Activated CD4-positive, alpha-beta memory T cell treated with anti-CD3 and anti-CD28 coated beads for 36 hours (primary cell): Measurements from ENCODE around the gene TRNAU1AP. TPM values are rescaled to one million over a fixed set of nuclear protein-coding genes. Genes with fewer than 3 reads are reported as not detected.
"Not testable (repeated sequence)": the region's sequence is repeated elsewhere in the genome, so short reads cannot be mapped to it uniquely, and the experiment has no call there.

Experiments
- CTCF ChIA-PET: fragments of 350-600 bp; sonication (Branson Sonifier 250); formaldehyde crosslinking; loops from one replicate; lab custom pipeline; 2021; ENCODE audit warnings: antibody characterized with exemption, inconsistent platforms; lab: Charles Lee
- POLR2A ChIA-PET: fragments of 350-600 bp; sonication (Branson Sonifier 250); formaldehyde crosslinking; loops from one replicate; lab custom pipeline; 2021; ENCODE audit warnings: antibody characterized with exemption; lab: Charles Lee
- DNase-seq: peaks from one replicate; pipeline ENCODE4 v3.0.0-alpha.2; 2020
- H3K27ac Mint-ChIP-seq: one replicate; pipeline ENCODE4 v1.8.0; 2021; ENCODE audit warnings: mixed read lengths
- H3K27me3 Mint-ChIP-seq: one replicate; pipeline ENCODE4 v1.8.0; 2021; ENCODE audit warnings: mixed read lengths
- H3K36me3 Mint-ChIP-seq: one replicate; pipeline ENCODE4 v1.8.0; 2021; ENCODE audit warnings: mixed read lengths
- H3K4me1 Mint-ChIP-seq: one replicate; pipeline ENCODE4 v1.8.0; 2021; ENCODE audit warnings: low read depth, mixed read lengths
- H3K4me3 Mint-ChIP-seq: one replicate; pipeline ENCODE4 v1.8.0; 2021; ENCODE audit warnings: mild to moderate bottlenecking, mixed read lengths
- H3K9me3 Mint-ChIP-seq: one replicate; pipeline ENCODE4 v1.8.0; 2021; ENCODE audit warnings: mixed read lengths
- intact Hi-C: fragments of 100-400 bp; cut with micrococcal nuclease; formaldehyde crosslinking; loops from one replicate; pipeline ENCODE4 v1.15.1; 2023
- total RNA-seq, 2 experiments: library from RNA; stranded (reverse); gene quantifications; one replicate each; pipeline ENCODE4 v1.2.3, GENCODE V29; 2021

TRNAU1AP gene
- total RNA-seq, 2 experiments from 2014 or later, result 57.3 to 59.6 TPM

DNA sequence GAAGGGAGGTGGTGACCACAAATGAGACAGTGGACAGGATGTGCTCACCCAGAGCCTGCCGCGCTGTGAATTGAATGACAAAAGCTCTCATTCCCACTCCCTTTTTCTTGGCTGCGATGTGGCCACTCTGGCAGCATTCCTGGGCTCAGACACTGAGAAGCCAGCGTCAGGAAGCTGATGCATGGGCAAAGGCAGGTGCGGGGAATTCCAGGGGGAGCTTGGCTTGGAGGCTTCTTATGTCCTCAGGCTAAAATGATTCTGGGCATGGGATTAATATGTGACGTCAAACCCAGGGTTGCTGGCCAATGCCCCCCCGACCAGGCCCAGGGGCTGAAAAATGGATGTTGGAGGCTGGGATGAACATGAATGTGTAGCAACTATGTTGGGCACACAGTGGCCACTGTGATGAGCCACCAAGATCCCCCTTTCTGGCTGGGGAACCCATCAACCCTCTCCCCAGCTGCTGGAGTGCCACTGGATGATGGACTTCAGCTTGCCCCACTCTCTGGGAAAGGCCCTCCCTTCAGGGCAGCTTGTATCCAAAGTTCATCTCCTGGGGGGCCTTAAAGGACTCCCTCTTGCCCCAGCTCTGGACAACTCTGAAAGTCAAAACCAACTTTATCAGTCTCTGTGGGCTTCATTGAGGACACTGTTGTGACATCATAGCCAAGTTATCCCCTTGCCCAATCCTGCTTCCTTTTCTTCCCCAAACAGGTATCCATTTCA, 42.0 kb downstream of the TRNAU1AP start:
- H3K4me1 Mint-ChIP-seq, H3K4me3 Mint-ChIP-seq, H3K27me3 Mint-ChIP-seq, POLR2A ChIA-PET, CTCF ChIA-PET, DNase-seq, H3K27ac Mint-ChIP-seq, intact Hi-C loops, H3K36me3 Mint-ChIP-seq, H3K9me3 Mint-ChIP-seq: not testable (repeated sequence)

DNA sequence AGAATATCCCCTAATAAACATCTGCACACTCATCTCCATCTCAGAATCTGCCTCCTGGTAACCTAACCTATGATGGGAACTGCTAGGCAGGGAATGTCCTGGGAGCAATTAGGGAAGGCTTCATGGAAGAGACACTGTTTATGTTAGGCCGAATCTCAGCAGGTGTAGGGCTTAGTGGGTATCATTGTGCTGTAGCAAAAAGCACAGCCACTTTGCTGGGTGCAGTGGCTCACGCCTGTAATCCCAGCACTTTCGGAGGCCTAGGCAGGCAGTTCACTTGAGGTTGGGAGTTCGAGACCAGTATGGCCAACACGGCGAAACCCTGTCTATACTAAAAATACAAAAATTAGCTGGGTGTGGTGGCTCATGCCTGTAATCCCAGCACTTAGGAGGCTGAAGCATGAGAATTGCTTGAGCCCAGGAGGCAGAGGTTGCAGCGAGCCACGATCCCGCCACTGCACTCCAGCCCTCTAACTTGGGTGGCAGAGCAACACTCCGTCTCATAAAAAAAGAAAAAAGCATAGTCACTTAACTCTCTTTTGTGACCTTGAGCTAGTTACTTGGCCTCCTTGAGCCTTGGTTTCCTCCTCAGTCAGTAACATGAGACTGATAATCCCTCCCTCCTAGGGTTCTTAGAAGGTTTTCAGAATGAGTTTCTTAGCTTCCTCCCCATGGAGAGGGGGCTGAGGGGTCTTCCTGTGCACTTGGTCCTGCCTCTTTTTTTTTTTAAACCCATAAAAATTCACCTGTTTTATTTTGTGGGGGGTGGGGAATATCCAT, 42.7 kb downstream of the TRNAU1AP start:
- Mint-ChIP-seq H3K36me3 (peaks cover 3% of the 10 kb centered on the region), H3K27me3 (peaks cover 5% of the 10 kb centered on the region), H3K9me3 (no peaks in the 10 kb centered on the region), H3K27ac (no peak overlapping the region), H3K4me3 (no peak overlapping the region), H3K4me1 (peaks cover 7% of the 10 kb centered on the region)
- ChIA-PET CTCF (no interaction called here), POLR2A (no interaction called here)
- intact Hi-C loops, result no loop called here
- DNase-seq, result no peak

DNA sequence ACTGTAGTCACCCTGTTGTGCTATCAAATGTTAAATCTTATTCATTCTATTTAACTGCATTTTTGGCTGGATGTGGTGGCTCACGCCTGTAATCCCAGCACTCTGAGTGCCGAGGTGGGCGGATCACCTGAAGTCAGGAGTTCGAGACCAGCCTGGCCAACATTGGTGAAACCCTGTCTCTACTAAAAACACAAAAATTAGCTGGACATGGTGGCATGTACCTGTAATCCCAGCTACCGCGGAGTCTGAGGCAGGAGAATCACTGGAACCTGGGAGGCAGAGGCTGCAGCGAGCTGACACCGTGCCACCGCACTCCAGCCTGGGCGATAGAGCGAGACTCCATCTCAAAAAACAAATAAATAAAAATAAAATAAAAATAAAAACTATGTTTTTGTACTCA, 43.4 kb downstream of the TRNAU1AP start:
- H3K27ac Mint-ChIP-seq, H3K4me3 Mint-ChIP-seq, H3K27me3 Mint-ChIP-seq, H3K4me1 Mint-ChIP-seq, H3K36me3 Mint-ChIP-seq, H3K9me3 Mint-ChIP-seq, DNase-seq, CTCF ChIA-PET, intact Hi-C loops: not testable (repeated sequence)
- POLR2A ChIA-PET, result interaction anchor here (1.0 kb wide), 1 partner anchor 14 kb away, joined by 5 read pairs; no protein-coding TSS in a partner anchor

- Mint-ChIP-seq H3K27ac (no peak overlapping the region), H3K9me3 (no peaks in the 10 kb centered on the region), H3K36me3 (peaks cover 21% of the 10 kb centered on the region), H3K27me3 (no peaks in the 10 kb centered on the region), H3K4me3 (no peak overlapping the region), H3K4me1 (peaks cover 11% of the 10 kb centered on the region)
- peak; percentile 59 for DNase-seq
- intact Hi-C loops, result loop anchor here (2.0 to 5.0 kb wide), 2 partner anchors 83 to 194 kb away; no protein-coding TSS in a partner anchor
- ChIA-PET POLR2A (interaction anchor here (1.2 to 1.3 kb wide), 2 partner anchors 20 to 23 kb away, joined by 3 to 7 read pairs; no protein-coding TSS in a partner anchor), CTCF (interaction anchor here (1.6 to 1.9 kb wide), 2 partner anchors 83 to 242 kb away, joined by 4 to 8 read pairs; no protein-coding TSS in a partner anchor)
Observed at GRCh38 chr1:28601696-28602095, 48.8 kb downstream of the TRNAU1AP start.

DNA sequence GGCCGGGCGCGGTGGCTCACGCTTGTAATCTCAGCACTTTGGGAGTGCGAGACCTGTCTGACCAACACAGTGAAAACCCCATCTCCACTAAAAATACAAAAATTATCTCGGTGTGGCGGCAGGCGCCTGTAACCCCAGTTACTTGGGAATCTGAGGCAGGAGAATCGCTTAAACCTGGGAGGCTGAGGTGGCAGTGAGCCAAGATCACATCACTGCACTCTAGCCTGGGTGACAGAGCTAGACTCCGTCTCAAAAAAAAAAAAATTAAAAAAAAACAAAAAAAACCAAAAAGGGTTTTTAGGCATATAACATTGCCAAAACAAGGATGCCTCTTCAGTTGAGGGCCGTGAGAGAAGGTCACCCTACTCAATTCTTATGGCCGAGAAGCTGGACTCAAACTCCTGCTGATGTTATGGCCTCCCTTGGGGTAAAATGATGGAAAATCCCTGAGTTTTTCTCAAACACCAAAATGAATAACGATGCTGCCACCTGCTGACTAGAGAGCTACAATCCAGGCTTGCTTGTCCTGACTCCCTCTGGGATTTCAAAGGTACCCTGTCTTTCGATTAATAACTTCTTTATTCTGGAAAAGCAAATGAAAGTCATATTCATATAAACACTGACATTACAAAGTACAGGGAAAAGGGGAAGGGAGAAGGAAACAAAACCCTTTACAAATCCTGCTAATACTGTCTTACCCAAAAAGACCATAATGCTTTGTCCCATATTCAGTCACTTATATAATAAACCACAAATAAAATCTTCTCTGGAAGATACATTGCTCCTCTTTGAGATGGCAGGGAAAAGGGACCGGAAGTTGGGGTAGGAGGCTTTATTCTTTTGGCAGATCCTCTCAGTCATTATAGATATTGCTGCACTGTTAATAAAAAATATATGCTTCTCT, 49.9 kb downstream of the TRNAU1AP start:
- H3K27me3 Mint-ChIP-seq, result no peaks in the 10 kb centered on the region
- H3K4me3 Mint-ChIP-seq, result no peak overlapping the region
- POLR2A ChIA-PET, result interaction anchor here (0.7 kb wide), 1 partner anchor 21 kb away, joined by 4 read pairs; no protein-coding TSS in a partner anchor
- DNase-seq, result peak; percentile 38
- intact Hi-C loops, result loop anchor here (2.0 to 5.0 kb wide), 2 partner anchors 84 to 195 kb away; no protein-coding TSS in a partner anchor
- H3K9me3 Mint-ChIP-seq, result no peaks in the 10 kb centered on the region
- no peak overlapping the region for H3K27ac Mint-ChIP-seq
- H3K36me3 Mint-ChIP-seq, result peaks cover 21% of the 10 kb centered on the region
- H3K4me1 Mint-ChIP-seq, result peaks cover 11% of the 10 kb centered on the region
- CTCF ChIA-PET, result interaction anchor here (0.7 to 1.9 kb wide), 9 partner anchors 10 to 354 kb away, joined by 3 to 8 read pairs (median 3); no protein-coding TSS in a partner anchor

GRCh38 chr1:28604411-28604810, 51.5 kb downstream of the TRNAU1AP start:
- H3K36me3 Mint-ChIP-seq, result peaks cover 23% of the 10 kb centered on the region

GRCh38 chr1:28604962-28605361, 52.1 kb downstream of the TRNAU1AP start:
- Mint-ChIP-seq H3K27ac (no peak overlapping the region), H3K36me3 (peaks cover 27% of the 10 kb centered on the region), H3K4me1 (peaks cover 10% of the 10 kb centered on the region), H3K4me3 (no peak overlapping the region), H3K27me3 (no peaks in the 10 kb centered on the region), H3K9me3 (no peaks in the 10 kb centered on the region)
- ChIA-PET CTCF (interaction anchor here (0.5 to 0.6 kb wide), 2 partner anchors 21 to 182 kb away, joined by 3 to 4 read pairs; no protein-coding TSS in a partner anchor), POLR2A (no interaction called here)
- no peak for DNase-seq
- intact Hi-C loops, result loop anchor here (5.0 kb wide), 1 partner anchor 198 kb away; no protein-coding TSS in a partner anchor

More at GRCh38 chr1:28604411-28604810, 51.5 kb downstream of the TRNAU1AP start:
- no peak for DNase-seq
- intact Hi-C loops, result loop anchor here (5.0 kb wide), 1 partner anchor 197 kb away; no protein-coding TSS in a partner anchor
- H3K27ac Mint-ChIP-seq, result no peak overlapping the region
- H3K4me1 Mint-ChIP-seq, result peaks cover 10% of the 10 kb centered on the region
- H3K9me3 Mint-ChIP-seq, result no peaks in the 10 kb centered on the region
- H3K4me3 Mint-ChIP-seq, result no peak overlapping the region
- CTCF ChIA-PET, result interaction anchor here (0.5 to 1.3 kb wide), 7 partner anchors 20 to 181 kb away, joined by 3 to 4 read pairs (median 4); no protein-coding TSS in a partner anchor
- H3K27me3 Mint-ChIP-seq, result no peaks in the 10 kb centered on the region
- POLR2A ChIA-PET, result no interaction called here

DNA sequence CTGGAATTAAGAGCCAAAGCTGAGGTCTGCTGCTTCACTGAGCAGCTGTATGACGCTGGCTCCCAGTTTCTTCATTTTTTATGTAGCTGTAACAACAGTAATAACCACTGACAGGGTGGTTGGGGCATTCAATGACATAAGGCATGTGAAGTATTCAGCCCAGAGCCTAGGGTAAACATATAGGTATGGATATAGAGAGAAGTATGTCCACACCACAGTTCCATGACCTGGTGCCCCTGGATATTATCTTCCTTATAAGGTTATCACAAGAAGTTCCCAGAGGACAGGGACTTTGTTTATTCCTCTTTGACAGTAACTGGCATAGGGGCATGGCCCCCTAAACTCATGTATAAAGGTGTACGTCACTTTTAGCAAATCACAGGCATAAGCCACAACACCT, 53.9 kb downstream of the TRNAU1AP start:
- H3K27me3 Mint-ChIP-seq, result no peaks in the 10 kb centered on the region
- H3K36me3 Mint-ChIP-seq, result peaks cover 30% of the 10 kb centered on the region
- CTCF ChIA-PET, result no interaction called here
- H3K9me3 Mint-ChIP-seq, result no peaks in the 10 kb centered on the region
- no peak overlapping the region for H3K27ac Mint-ChIP-seq
- H3K4me3 Mint-ChIP-seq, result no peak overlapping the region
- intact Hi-C loops, result no loop called here
- no peak for DNase-seq
- POLR2A ChIA-PET, result no interaction called here
- H3K4me1 Mint-ChIP-seq, result peaks cover 5% of the 10 kb centered on the region

DNA sequence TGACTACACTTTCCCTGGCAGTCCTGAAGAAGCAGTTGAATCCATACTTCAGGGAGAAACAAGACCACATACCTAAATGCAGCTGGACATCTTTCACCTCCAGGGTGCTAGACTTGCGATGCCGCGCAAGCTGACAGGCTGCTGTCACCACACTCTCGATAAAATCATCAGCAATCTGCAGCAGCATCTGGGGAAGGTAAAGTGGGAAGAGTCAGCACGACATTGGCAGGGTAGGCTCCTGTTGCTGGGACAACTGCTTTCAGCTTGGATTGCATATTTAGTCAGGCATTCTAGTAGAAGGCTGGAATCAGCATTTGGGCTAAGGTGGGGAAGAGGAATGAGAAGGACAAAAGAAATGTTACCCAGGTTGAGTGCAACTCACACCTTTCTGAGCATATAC, 60.3 kb downstream of the TRNAU1AP start:
- ChIA-PET POLR2A (no interaction called here), CTCF (no interaction called here)
- H3K9me3 Mint-ChIP-seq, result no peaks in the 10 kb centered on the region
- H3K4me3 Mint-ChIP-seq, result no peak overlapping the region
- H3K4me1 Mint-ChIP-seq, result no peaks in the 10 kb centered on the region
- DNase-seq, result no peak
- no peaks in the 10 kb centered on the region for H3K27me3 Mint-ChIP-seq
- H3K36me3 Mint-ChIP-seq, result peaks cover 32% of the 10 kb centered on the region
- no peak overlapping the region for H3K27ac Mint-ChIP-seq
- intact Hi-C loops, result no loop called here
